Esophagus squamous epithelium (tissue), 5 donors: Measurements from ENCODE around the gene DRAP1. TPM values are rescaled to one million over a fixed set of nuclear protein-coding genes. Genes with fewer than 3 reads are reported as not detected.

ENCODE experiments used
- DNase-seq: peaks from one replicate; lab custom pipeline; 2025; lab: John Stamatoyannopoulos, UW
- H3K27ac ChIP-seq, 4 donors: fragments of 200-600 bp; sonication (generic); one replicate each; pipeline ENCODE4 v1.5.1; 2016 to 2019; ENCODE audit warnings: mild to moderate bottlenecking in 1 of 4
- H3K27me3 ChIP-seq, 4 donors: fragments of 200-600 bp; sonication (generic); 1 replicate in 3 of 4; 2 replicates in 1 of 4; pipeline versions ENCODE4 v1.5.1 to v1.6.0; 2017 to 2021; ENCODE audit warnings: antibody characterized with exemption in 1 of 4
- H3K36me3 ChIP-seq, 3 donors: fragments of 200-600 bp; sonication (generic); one replicate each; pipeline ENCODE4 v1.5.1; 2016 to 2019
- H3K4me1 ChIP-seq, 3 donors: fragments of 200-600 bp; sonication (generic); one replicate each; pipeline ENCODE4 v1.5.1; 2017 to 2019
- H3K4me3 ChIP-seq, 4 donors: fragments of 200-600 bp; sonication (generic); 1 replicate in 3 of 4; 2 replicates in 1 of 4; pipeline ENCODE4 v1.5.1; 2016 to 2019; ENCODE audit warnings: mild to moderate bottlenecking in 2 of 4, moderate library complexity in 1 of 4
- H3K9me3 ChIP-seq, 3 donors: fragments of 200-600 bp; sonication (generic); one replicate each; pipeline ENCODE4 v1.5.1; 2016 to 2019
- CTCF ChIP-seq, 6 experiments: fragments of 450-650 bp in 4 of 6; fragments of 200-600 bp in 2 of 6; sonication (generic) in 2 of 6; IDR thresholded peaks; one replicate each; pipeline ENCODE4 v1.5.1; 2016 to 2019; ENCODE audit warnings: antibody characterized with exemption in 6 of 6, mild to moderate bottlenecking in 4 of 6, moderate library complexity in 4 of 6
- POLR2A ChIP-seq, 4 donors: fragments of 450-650 bp; IDR thresholded peaks; one replicate each; pipeline ENCODE4 v1.6.1; 2017; ENCODE audit warnings: antibody characterized with exemption in 4 of 4, mild to moderate bottlenecking in 4 of 4, moderate library complexity in 3 of 4
- WGBS, 2 donors: methylation state at CpG; one replicate each; pipeline ENCODE4 v1.1.5; 2018; 5-methylcytosine and 5-hydroxymethylcytosine counted together
- intact Hi-C: fragments of 100-400 bp; cut with DNase I; formaldehyde crosslinking; loops from one replicate; pipeline ENCODE4 v1.15.0; 2022
- total RNA-seq, 4 donors: library from RNA; depleted of rRNA; stranded (reverse); fragments of >200 nt; gene quantifications; one replicate each; pipeline ENCODE4 v1.1.0, GENCODE V29; 2016
- donor health status: DM: yes; HTN: yes; CAD: no.

The DRAP1 gene
- total RNA-seq, 4 donors from 2014 or later: 69.6 to 138 (median 76.8) TPM

- peak in 1 of 4 donors; percentile 24 for TF ChIP-seq POLR2A (IDR thresholded peaks at IDR 0.05)
- TF ChIP-seq CTCF (IDR thresholded peaks at IDR 0.05): no peak
- 10 to 40% methylated on average over 4 to 5 of the region's 13 CpGs for WGBS, 2 donors
- intact Hi-C loops: no loop called here
- no peaks in the 10 kb centered on the region for H3K9me3 ChIP-seq
- peaks cover 60 to 86% (median 67%) of the 10 kb centered on the region in 3 donors for H3K4me1 ChIP-seq
- H3K36me3 ChIP-seq: peaks cover 0 to 10% (median 0%) of the 10 kb centered on the region in 3 donors
- peak overlapping the region; percentile 94 to 99 (median 98) for H3K27ac ChIP-seq
- DNase-seq: no peak
- H3K27me3 ChIP-seq: no peaks in the 10 kb centered on the region
- H3K4me3 ChIP-seq: peak overlapping the region in 3 of 4 donors; percentile 1 to 6 (median 5)
These were observed 3.4 kb upstream of the DRAP1 start for GRCh38 chr11:65915821-65916251.

- 48 to 80% methylated on average over 3 of the region's 7 CpGs for WGBS, 2 donors
- Histone ChIP-seq H3K4me1 (peaks cover 65 to 86% (median 70%) of the 10 kb centered on the region in 3 donors), H3K27me3 (no peaks in the 10 kb centered on the region), H3K4me3 (peak overlapping the region in 2 of 4 donors; percentile 1 to 98), H3K27ac (peak overlapping the region; percentile 94 to 99 (median 98)), H3K36me3 (peaks cover 0 to 16% (median 0%) of the 10 kb centered on the region in 3 donors), H3K9me3 (no peaks in the 10 kb centered on the region)
- TF ChIP-seq POLR2A (IDR thresholded peaks at IDR 0.05) (no peak), CTCF (IDR thresholded peaks at IDR 0.05) (no peak)
- intact Hi-C loops: no loop called here
- DNase-seq: no peak
These were observed 2.8 kb upstream of the DRAP1 start for GRCh38 chr11:65916391-65916790.

- Histone ChIP-seq H3K27ac (peak overlapping the region; percentile 94 to 99 (median 98)), H3K4me3 (peak overlapping the region in 2 of 4 donors; percentile 89 to 98), H3K27me3 (no peaks in the 10 kb centered on the region), H3K9me3 (no peaks in the 10 kb centered on the region), H3K4me1 (peaks cover 63 to 85% (median 63%) of the 10 kb centered on the region in 3 donors), H3K36me3 (peaks cover 0 to 22% (median 0%) of the 10 kb centered on the region in 3 donors)
- TF ChIP-seq CTCF (IDR thresholded peaks at IDR 0.05): no peak
- no peak for TF ChIP-seq POLR2A (IDR thresholded peaks at IDR 0.05)
- 83% methylated on average over 2 of the region's 3 CpGs; no CpG with 5 or more reads in 1 of the 2 donors for WGBS, 2 donors
- no peak for DNase-seq
- intact Hi-C loops: no loop called here
These were observed 2.2 kb upstream of the DRAP1 start for GRCh38 chr11:65917077-65917433.

- Histone ChIP-seq H3K27ac (peak overlapping the region; percentile 94 to 99 (median 98)), H3K4me3 (peak overlapping the region; percentile 74 to 98 (median 90)), H3K4me1 (peaks cover 57 to 85% (median 57%) of the 10 kb centered on the region in 3 donors), H3K9me3 (no peaks in the 10 kb centered on the region), H3K36me3 (peaks cover 0 to 28% (median 0%) of the 10 kb centered on the region in 3 donors), H3K27me3 (no peaks in the 10 kb centered on the region)
- intact Hi-C loops: no loop called here
- 72 to 74% methylated on average over 5 to 19 of the region's 35 CpGs for WGBS, 2 donors
- TF ChIP-seq CTCF (IDR thresholded peaks at IDR 0.05) (no peak), POLR2A (IDR thresholded peaks at IDR 0.05) (no peak)
- no peak for DNase-seq
These were observed 1.6 kb upstream of the DRAP1 start for GRCh38 chr11:65917434-65918210.
